ENCODE measurements around the gene SPPL3.

- TF ChIP-seq POLR2AphosphoS5 (IDR thresholded peaks at IDR 0.05; ENCODE audit: low read depth, low read length) (no peak), REST (IDR thresholded peaks at IDR 0.05; ENCODE audit: insufficient read depth in 1 of 2, low read depth in 2 of 2, low read length in 2 of 2) (no peak), SIN3A (IDR thresholded peaks at IDR 0.05; ENCODE audit: borderline replicate concordance, insufficient read depth, low read length) (no peak), FOXP2 (optimal IDR thresholded peaks at IDR 0.05; ENCODE audit: borderline replicate concordance, extremely low read depth, extremely low read length, insufficient read depth) (no peak), TAF1 (IDR thresholded peaks at IDR 0.05; ENCODE audit: borderline replicate concordance, insufficient read depth, low read length) (no peak)
Measured at GRCh38 chr12:120712610-120713009, 191.5 kb downstream of the SPPL3 start.

Measured in PFSK-1 (cell line).